Activated CD8-positive, alpha-beta memory T cell treated with anti-CD3 and anti-CD28 coated beads for 4 hours (primary cell): ENCODE measurements around the gene ANKRD37.
"Not testable (repeated sequence)": the region's sequence is repeated elsewhere in the genome, so short reads cannot be mapped to it uniquely, and the experiment has no call there.

ENCODE experiments used
- DNase-seq, 2 donors: peaks; one replicate each; pipeline ENCODE4 v3.0.0-alpha.2; 2020; ENCODE audit warnings: low read depth in 2 of 2

Gene ANKRD37, protein sequence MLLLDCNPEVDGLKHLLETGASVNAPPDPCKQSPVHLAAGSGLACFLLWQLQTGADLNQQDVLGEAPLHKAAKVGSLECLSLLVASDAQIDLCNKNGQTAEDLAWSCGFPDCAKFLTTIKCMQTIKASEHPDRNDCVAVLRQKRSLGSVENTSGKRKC

DNA sequence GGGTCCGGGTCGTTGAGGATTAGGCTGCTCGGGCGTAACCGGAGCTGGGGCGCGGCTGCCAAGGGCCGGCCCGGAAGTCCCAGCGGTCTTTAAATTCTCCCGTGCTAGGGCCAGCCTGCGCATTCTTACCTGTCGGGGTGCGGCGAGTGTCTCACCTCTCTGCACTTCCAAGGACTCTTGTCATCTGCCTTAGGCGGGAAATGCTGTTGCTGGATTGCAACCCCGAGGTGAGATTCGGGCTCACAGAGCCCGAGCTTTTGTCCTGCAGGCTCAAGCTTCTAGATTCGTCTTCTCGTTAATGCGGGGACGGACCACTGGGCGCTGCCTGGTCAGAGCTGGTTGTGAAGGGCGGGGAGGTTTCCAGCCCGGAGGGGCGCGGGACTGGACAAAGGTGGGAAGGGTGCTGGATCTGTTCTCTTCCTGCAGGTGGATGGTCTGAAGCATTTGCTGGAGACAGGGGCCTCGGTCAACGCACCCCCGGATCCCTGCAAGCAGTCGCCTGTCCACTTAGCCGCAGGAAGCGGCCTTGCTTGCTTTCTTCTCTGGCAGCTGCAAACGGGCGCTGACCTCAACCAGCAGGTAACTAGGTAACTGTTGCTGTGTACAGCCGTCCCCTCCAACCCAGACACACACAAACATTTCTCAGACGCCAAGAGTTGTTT lies at the start of gene ANKRD37:
Gene ANKRD37, plus strand, starts transcription at position 118 of the 662 bp plus-strand sequence. Its CDS starts 83 bp downstream, at position 201.
- DNase-seq = no peak

DNA sequence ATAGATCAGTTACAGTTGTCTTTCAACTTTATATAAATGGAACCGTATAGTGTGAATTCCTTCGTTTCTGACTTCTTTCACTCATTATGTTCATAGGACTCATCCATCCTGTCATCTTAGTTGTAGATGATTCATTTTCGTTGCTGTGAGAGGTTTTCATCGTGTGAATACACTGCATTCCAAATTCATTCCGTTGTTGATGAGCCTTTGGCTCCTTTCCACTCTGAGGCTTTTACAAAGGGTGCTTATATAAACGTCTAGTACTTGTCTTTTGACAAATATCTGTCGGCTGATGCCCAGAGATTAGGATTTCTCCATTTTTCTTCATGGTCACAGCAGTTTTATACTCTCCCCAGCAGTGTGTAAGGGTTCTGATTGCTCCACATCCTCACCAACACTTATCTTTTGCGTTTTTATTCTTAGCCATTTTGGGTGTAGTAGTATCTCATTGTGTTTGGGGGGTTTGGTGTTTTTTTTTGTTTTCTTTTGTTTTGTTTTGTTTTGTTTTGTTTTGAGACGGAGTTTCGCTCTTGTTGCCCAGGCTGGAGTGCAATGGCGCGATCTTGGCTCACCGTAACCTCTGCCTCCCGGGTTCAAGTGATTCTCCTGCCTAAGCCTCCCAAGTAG lies 49.6 kb upstream of the ANKRD37 start:
- DNase-seq = no peak

DNA sequence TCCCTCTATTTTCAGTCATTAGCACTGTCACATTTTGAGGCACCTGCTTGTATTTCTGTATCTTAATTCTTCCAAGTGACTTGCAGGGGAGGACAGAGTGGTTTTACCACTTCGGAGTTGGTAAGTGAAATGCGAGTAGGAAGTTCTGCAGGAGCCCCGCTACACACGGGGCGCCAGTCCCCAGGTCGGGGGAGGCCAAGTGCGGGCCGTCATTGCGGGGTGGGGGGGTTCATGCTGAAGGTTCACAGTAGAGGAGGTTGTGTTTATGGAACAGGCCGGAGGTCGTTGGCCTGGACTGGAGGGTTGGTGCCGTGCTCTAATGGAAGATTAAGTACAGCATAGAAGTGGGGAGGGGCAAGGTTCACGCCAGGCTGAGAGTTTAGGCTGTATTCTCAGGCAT lies 45.0 kb upstream of the ANKRD37 start:
- DNase-seq = no peak

DNA sequence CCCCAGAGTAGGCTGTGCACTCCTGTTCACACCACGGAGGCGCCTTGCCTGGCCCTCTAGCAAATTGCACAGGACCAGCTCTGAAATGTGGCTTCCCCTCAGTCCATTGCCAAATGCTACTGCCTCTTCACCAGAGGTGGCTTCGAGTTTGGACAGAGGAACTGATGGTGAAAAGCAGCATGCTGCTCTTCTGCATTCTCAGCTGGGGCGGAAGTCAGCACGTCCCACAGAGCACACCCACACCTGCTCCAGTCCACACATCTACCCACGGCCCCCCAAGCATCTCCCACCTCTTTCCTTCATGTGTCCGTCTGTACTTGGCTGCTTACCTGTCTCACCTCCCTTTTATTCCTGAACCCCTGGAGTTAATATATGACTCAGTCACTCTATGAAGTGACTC lies 44.4 kb upstream of the ANKRD37 start:
- DNase-seq = no peak

DNA sequence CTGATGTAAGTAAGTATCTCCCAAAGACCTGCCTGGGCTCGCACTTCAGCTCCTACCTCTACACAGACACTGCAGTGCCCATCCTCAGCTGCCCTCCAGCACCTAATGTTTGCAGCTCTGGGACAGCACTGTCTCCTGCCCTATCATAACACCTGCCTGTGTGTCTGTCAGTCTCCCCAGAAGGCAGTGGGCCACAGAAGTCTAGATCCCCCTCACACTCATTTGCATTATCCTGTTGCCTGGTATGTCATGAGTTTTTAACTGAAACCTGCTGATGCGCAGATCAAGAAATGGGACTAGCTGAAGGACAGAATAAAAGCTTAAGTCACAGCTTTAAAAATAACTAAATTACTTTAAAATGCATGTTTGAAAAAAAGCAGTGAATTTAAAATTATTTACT lies 43.9 kb upstream of the ANKRD37 start:
- no peak for DNase-seq

DNA sequence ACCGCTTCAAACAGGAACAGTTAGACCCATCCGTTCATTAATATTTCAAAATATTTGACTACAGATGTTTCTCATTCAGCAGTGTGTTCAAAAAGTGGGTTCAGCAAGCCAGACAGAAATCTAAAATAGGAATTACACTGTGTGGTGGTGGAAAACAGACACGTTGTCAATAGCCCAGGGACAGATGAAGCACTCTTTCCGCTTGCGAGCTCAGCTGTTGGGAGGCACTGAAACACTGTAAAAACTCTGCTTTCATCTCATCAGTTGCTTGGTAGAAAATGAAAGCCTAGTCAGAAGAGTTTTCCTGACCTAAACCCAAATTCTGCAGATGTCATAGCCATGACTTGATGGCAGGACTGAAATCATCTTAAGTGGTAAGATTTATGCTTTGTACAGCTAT lies 39.4 kb upstream of the ANKRD37 start:
- DNase-seq = no peak

DNA sequence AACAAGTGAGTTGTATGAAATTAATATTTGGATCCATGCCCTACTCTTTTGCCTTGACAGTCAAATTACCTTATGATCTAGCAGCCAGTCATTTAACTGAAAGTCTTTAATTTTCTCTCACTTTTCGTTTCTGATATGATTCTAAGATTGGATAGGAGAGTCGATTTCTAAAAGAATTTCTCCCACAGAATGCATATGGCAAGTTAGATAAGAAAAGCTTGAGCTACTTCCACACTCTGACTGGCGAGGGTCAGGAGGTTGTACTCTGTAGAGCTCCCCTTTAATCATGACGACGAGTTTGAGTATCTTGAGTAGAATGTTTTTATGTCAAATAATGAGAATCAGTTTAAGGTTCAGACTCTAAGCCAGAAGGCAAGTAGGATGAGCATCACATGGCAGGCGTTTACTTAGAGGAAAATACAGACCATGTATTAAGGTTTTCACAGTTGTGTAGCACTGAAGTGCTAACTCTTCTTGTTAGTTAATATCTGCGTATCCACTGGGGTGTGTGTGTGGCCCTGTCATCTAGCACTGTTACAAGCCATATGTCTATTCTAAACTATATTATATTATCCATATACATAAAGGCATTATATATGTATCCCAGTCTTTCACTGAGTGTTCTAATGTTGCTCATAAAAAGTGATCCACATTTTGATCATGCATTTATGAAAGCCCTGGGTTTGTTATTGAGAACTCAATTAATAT lies 38.8 kb upstream of the ANKRD37 start:
- DNase-seq = no peak

DNA sequence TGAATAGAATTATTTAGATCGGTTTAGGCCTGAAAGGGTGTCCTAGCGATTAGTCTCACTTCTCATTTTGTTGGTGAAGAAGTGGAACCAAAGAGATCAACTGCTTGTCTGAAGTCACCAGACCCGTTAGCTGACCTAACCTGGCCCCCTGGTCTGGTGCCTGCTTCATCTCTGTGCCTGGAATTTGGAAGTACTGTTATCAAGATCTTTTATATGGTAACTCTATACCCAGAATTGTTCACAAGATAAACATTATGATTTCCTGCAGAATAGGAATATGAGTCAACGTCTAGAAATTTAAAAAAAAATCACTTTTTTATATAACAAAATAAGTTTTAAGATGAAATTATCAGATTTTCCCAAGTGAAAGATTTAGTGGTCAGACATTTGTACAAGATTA lies 38.1 kb upstream of the ANKRD37 start:
- DNase-seq = no peak

DNA sequence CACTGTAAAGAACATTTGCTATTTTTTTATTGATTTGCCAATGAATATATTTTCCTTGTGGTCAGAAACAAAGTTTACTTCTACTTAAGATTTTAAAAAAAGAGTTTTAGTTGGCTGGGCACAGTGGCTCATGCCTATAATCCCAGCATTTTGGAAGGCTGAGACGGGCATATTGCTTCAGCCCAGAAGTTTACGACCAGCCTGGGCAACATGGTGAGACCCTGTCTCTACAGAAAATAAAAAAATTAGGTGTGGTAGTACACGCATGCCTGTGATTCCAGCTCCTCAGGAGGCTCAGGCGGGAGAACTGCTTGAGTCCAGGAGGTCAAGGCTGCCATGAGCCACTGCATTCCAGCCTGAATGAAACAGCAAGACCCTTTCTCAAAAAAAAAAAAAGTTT lies 37.7 kb upstream of the ANKRD37 start:
- no peak for DNase-seq

DNA sequence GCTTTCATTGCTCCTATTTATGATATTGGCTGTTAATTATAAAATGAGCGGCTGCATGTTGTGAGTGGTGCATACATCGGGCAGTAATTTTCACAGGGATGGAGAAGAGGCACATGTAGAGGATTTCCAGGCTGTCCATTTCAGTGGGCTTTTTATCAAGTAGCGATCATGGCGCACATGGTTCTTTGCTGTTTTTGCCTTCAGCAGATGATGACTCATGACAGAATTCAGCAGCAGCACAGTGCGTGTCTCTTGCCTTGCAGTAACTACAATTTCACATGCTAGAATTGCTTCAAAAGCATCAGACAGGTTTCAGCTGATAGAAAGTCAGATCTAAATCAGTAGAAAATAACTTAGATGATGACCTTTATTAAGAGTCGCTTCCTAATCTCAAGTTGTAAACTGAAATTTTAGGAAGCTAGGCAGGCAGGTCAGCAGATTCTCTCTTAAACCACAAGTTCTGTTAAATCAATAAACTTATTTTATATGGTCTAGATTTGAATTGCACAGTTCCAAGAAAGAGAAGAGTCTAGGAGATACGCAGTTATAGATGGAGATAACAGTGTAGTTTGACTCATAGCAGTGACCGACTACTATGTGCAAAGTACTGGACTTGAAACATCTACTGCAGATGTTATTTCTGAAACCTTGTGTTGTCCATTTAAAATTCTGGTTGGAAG lies 36.7 kb upstream of the ANKRD37 start:
- no peak for DNase-seq

DNA sequence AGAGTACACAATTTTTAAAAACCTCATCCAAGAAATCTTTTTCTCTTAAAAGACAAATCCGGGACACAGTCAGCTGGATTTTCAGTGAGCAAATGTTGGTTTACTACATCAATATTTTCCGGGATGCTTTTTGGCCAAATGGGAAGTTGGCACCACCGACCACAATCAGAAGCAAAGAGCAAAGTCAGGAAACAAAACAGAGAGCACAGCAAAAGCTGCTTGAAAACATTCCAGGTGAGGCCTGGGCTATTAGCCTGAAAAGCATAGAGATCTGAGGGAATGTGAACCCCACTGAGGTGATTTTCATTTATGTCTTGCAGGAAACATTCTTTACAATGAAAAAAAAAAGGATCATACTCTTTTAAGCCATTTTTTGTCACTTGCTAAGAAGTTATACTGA lies 34.8 kb upstream of the ANKRD37 start:
- no peak for DNase-seq

DNA sequence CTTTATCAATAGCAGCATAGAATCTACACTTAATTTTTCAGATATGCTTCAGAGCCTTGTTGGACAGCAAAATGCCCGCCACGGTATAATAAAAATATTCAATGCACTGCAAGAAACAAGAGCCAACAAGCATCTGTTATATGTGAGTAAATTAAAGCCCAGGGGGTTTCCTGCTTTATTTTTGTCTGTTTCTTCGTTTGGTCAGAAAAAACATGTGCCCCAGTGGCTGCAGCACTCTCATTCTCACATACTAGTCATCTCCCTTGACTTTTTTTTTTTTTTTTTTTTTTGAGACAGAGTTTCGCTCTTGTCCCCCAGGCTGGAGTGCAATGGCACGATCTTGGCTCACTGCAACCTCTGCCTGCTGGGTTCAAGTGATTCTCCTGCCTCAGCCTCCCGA lies 34.1 kb upstream of the ANKRD37 start:
- not testable (repeated sequence) for DNase-seq

DNA sequence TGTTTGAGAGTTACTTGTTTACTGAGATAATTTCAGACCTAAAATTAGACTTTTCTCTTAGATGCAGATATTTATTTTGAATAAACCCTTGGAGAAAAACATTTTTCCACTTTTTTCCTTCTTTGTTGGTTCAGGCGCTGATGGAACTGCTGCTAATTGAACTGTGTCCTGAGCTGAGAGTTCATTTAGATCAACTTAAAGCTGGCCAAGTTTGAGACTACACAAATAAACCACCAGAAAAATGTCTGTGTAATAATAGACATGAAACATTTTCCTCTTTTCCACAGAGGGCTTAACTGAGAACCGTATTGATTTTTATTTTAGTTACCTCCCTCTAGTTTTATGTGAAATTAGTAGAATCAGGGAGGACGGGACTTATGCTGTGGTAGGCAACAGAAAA lies 33.4 kb upstream of the ANKRD37 start:
- DNase-seq = no peak

DNA sequence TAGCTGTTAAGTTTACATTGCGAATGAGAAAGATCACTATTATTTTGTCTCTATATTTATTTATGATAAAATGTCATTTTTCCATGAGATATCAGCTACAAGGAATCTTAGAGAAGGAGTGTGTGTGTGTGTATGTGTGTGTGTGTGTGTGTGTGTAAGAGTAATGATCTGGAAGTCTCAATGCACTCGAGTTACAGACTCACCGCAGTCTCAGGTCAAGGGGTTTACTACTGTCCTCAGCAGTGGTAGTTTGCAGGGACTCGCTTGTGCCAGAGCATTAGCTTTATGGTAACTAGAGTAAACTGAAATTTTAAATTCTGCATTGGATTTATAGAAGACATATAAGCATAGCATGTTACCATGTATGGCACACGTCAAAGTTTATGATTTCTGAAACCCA lies 31.8 kb upstream of the ANKRD37 start:
- DNase-seq = no peak

DNA sequence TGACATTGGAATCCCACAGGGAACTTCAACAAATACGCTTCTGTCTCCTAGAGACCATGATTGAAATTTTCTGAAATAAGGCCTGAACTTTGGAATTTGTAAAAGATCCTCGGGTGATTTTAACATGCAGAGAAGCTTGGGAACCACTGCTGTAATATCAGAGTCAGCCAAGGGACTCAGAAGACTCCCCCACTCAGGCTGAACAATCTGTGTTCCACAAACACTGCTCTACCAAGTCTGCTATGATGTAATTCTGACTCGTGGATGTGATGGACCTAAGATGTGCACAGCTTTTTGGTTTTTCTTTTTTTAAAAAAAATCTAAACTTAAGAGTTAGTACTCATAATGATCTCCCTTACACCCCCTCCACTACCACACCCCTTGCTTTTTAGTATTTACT lies 26.9 kb upstream of the ANKRD37 start:
- no peak for DNase-seq

DNA sequence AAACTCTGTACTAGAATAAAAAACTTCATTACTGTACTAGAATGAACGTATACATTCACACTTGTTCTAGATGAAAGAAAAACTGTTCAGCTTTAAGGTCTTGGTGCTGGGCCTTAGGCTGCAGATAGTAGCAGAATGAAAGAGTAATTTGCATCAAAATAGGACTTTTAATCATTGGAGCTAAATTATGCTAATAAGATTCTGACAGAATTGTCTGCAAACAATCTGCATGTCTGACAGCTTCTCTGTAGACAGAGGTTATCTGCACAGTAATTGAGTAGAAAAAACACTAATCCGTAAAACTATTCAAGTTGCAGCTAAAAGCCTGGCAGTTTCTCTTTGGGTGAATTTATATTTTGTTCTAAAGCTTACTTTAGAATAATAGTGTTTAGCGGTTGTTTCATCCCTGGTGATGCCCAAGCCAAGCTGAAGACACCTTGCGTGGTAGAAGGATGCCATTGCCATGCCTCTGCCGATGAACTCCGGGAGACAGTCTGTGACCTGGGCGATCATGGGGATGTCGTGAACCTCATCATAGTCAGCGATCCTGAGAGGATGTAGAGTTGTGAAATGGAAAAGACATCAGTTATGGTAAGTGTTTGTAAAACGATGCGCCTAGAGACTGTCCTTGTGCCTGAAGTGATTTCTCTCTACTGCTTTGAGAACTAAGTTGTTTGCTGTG lies 26.2 kb upstream of the ANKRD37 start:
- no peak for DNase-seq

DNA sequence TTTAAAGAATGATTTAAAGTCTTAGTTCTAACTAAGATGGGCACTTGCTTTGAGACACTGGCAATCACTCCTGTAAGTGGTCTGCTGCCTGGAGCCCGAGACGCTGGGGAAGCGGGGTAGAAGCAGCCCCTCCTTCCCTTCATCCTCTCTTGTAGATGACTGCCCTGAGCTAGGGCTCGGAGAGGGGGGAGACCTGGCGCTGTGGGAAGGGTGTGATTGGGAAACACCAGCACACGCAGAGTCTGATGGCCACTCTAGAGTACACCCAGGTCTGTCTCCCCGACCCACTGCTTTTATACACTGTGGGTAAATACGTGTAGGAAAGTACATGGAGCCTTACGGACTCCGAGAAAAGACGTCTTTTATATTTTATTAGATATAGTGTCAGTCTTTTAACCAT lies 24.9 kb upstream of the ANKRD37 start:
- DNase-seq = no peak

DNA sequence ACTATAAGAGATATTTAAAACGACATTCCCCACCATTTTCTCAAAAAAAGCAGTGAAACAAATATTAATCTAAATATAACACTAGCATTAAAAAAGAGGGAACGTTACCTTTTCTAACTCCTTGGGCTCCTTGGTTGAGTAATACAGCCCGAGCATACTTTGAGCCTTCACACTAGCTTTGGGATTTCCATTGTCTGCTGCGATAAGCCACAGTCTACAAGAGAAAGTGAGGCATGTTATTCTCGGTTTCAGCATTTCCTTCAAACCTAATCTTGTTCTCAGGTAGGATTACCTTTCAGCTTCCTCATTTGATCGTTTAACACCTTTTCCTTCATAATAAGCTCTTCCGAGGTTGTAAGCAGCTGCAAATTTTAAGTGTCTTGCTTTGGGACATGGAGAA lies 22.6 kb upstream of the ANKRD37 start:
- no peak for DNase-seq

DNA sequence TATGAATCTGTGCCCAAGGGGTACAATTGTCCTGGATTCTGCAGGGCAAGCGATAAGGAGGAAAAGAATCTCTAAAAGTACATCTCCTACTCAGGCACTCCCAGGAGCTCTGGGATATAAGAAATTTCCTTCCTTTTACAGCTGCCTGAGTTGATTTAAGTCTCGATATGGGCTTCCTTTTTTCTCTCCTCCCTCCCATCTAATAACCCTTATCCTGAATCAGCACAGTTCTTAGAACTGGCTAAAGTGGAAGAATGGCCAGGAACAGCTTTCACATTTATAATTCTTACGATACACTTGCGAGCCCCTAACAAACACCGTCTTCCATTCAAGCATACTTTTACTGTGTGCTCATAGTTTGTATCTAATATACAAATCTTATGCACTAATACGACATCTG lies 22.1 kb upstream of the ANKRD37 start:
- no peak for DNase-seq

DNA sequence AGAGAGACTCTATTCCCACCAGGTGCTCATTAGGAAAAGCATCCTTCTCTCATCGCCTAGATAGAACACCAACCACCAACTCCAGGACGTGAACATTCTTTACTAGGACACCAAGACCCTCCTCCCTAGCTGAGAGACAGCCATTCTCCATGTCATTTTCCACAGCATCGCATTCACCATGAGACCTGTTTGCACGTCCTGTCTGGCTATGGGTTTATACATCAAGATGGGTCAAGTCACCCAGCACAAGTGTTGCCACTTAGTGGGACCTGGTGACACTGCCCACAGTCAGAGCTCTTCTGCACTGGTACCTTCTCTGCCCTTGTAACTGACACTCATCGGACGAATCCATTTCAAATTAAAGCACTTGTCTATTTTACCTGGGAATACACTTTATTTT lies 18.4 kb upstream of the ANKRD37 start:
- DNase-seq = no peak
